Parathyroid adenoma (tissue), 2 donors: ENCODE results near the gene ENPP7.

ENCODE experiments used
- H2AFZ ChIP-seq: fragments of 300-600 bp; sonication (generic); one replicate; pipeline ENCODE4 v1.7.0; 2017; ENCODE audit warnings: antibody characterized with exemption, mild to moderate bottlenecking
- H3K27ac ChIP-seq: fragments of 300-600 bp; sonication (generic); one replicate; pipeline ENCODE4 v1.7.0; 2017
- H3K27me3 ChIP-seq: fragments of 300-600 bp; sonication (generic); one replicate; pipeline ENCODE4 v1.7.0; 2017; ENCODE audit warnings: low read length; ENCODE audit not compliant: control insufficient read depth, insufficient read depth
- H3K36me3 ChIP-seq: fragments of 300-600 bp; sonication (generic); one replicate; pipeline ENCODE4 v1.7.0; 2017; ENCODE audit warnings: low read length; ENCODE audit not compliant: control insufficient read depth, insufficient read depth
- H3K4me1 ChIP-seq: fragments of 300-600 bp; sonication (generic); one replicate; pipeline ENCODE4 v1.7.0; 2017; ENCODE audit warnings: control low read depth
- H3K4me2 ChIP-seq: fragments of 300-600 bp; sonication (generic); one replicate; pipeline ENCODE4 v1.7.0; 2017; ENCODE audit warnings: low read length
- H3K4me3 ChIP-seq: fragments of 300-600 bp; sonication (generic); one replicate; pipeline ENCODE4 v1.7.0; 2017; ENCODE audit warnings: low read depth, low read length
- H3K79me2 ChIP-seq: fragments of 300-600 bp; sonication (generic); one replicate; pipeline ENCODE4 v1.7.0; 2017; ENCODE audit warnings: control low read depth
- H3K9ac ChIP-seq: fragments of 300-600 bp; sonication (generic); one replicate; pipeline ENCODE4 v1.7.0; 2017; ENCODE audit warnings: mild to moderate bottlenecking
- H3K9me3 ChIP-seq: fragments of 300-600 bp; sonication (generic); one replicate; pipeline ENCODE4 v1.7.0; 2017; ENCODE audit warnings: low read length; ENCODE audit not compliant: control insufficient read depth
- TF ChIP-seq, protein P1 (sequence below): fragments of 300-600 bp; sonication (generic); IDR thresholded peaks from one replicate; pipeline ENCODE4 v1.7.0; 2017; ENCODE audit warnings: antibody characterized with exemption, mild to moderate bottlenecking
- donor health status: primary hyperparathyroidism.

ENPP7 gene

DNA sequence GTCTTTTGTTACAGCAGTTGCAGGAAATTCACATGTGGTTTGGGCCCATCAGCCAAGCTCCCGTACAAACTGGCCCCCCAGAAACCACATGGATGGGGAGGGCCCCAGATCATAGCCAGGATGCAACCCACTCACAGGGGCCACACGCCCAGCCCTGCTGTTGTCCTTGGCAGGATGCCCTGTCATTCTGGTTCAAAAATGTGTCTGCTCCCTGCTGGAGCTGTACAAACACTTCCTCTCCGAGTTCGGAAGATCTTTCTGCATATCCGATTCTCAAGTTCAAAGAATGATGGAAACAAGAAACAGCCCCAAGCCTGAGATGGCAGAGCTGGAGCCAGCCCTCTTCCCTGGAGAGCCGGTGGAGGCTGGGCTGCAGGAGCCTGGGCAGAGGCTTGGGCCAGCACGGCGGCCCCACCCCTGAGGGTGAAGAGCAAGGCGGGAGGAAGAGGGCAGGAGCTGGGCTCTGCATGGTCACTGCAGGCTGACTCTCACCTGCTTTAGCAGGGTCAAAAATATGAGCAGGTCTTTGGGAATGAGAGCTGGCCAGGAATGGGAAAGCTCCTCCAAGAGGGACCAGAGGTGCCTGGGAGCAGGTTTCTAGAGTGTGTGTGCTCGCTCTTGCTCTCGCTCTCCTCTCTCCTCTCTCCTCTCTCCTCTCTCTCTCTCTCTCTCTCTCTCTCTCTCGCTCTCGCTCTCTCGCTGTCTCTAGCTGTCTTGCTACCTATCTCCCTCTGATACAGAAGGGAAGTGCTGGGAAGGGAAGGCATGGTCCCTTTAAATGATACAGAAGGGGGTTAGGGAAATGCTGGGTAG, 34.7 kb upstream of the ENPP7 start:
- TF ChIP-seq, protein P1, sequence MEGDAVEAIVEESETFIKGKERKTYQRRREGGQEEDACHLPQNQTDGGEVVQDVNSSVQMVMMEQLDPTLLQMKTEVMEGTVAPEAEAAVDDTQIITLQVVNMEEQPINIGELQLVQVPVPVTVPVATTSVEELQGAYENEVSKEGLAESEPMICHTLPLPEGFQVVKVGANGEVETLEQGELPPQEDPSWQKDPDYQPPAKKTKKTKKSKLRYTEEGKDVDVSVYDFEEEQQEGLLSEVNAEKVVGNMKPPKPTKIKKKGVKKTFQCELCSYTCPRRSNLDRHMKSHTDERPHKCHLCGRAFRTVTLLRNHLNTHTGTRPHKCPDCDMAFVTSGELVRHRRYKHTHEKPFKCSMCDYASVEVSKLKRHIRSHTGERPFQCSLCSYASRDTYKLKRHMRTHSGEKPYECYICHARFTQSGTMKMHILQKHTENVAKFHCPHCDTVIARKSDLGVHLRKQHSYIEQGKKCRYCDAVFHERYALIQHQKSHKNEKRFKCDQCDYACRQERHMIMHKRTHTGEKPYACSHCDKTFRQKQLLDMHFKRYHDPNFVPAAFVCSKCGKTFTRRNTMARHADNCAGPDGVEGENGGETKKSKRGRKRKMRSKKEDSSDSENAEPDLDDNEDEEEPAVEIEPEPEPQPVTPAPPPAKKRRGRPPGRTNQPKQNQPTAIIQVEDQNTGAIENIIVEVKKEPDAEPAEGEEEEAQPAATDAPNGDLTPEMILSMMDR = no peak
- H3K27ac ChIP-seq = no peak overlapping the region
- peak overlapping the region; percentile 33 for H2AFZ ChIP-seq
- no peak overlapping the region for H3K4me2 ChIP-seq
- no peak overlapping the region for H3K4me3 ChIP-seq
- no peaks in the 10 kb centered on the region for H3K79me2 ChIP-seq
- H3K27me3 ChIP-seq = no peaks in the 10 kb centered on the region
- H3K4me1 ChIP-seq = no peaks in the 10 kb centered on the region
- H3K9ac ChIP-seq = no peak overlapping the region
- no peaks in the 10 kb centered on the region for H3K9me3 ChIP-seq
- no peaks in the 10 kb centered on the region for H3K36me3 ChIP-seq

DNA sequence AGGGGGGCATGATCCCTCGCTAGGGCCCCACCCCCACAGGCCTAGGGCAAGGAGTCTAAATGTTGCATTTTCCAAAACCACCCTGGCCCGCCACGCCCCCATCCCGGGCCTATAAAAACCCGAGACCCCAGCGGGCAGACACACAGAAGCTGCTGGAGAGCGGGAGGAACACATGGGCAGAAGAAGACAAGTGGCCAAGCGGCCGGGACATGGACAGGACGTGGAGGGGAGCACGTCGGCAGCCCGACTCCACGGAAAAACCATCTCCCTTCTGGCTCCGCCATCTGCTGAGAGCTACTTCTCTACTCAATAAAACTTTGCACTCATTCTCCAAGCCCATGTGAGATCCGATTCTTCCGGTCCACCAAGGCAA, 34.1 kb upstream of the ENPP7 start:
- Histone ChIP-seq H3K27ac (no peak overlapping the region), H3K4me1 (no peaks in the 10 kb centered on the region), H2AFZ (no peak overlapping the region), H3K36me3 (no peaks in the 10 kb centered on the region), H3K27me3 (no peaks in the 10 kb centered on the region), H3K9me3 (no peaks in the 10 kb centered on the region), H3K4me2 (no peak overlapping the region), H3K9ac (no peak overlapping the region), H3K79me2 (no peaks in the 10 kb centered on the region), H3K4me3 (no peak overlapping the region)
- TF ChIP-seq, protein P1 = no peak

DNA sequence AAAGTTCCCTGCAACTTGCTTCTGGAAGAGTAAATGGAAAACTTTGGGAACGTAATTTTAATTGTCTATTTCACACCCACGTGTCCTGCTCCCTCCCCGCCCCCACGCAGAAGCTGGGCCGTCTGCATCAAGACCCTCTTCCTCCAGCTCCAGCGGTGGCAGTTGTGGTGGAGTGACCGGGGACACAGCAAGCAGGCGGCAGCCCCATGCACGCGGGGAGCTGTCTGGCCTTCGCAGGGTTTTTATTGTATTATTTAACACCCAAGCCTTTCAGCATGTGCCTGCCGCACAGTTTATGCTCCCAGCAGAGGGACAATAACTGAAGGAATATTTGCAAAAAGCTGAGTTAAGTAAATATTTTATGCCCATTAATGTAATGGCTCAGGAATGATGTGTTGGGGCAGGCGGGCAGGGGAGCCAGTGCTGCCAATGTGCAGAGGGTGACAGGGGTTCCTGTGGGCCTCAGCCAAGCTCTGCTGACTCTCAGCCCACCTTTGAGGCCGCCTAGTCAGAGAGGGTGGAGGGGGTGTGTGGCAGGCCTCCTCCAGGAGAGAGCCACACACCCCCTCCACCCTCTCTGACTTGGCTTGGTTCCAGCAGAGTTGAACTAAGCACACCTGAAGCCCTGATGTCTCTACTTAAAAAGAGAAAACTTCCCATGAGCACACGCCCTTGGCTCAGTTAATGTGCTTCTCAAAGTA, 32.4 kb upstream of the ENPP7 start:
- H3K9me3 ChIP-seq = no peaks in the 10 kb centered on the region
- no peaks in the 10 kb centered on the region for H3K4me1 ChIP-seq
- H3K4me2 ChIP-seq = no peak overlapping the region
- H2AFZ ChIP-seq = no peak overlapping the region
- H3K27ac ChIP-seq = no peak overlapping the region
- no peaks in the 10 kb centered on the region for H3K36me3 ChIP-seq
- H3K27me3 ChIP-seq = no peaks in the 10 kb centered on the region
- TF ChIP-seq, protein P1 = no peak
- H3K9ac ChIP-seq = no peak overlapping the region
- H3K79me2 ChIP-seq = no peaks in the 10 kb centered on the region
- no peak overlapping the region for H3K4me3 ChIP-seq

GRCh38 chr17:79699386-79700036, 31.2 kb upstream of the ENPP7 start:
- no peak overlapping the region for H3K9ac ChIP-seq
- H2AFZ ChIP-seq = no peak overlapping the region
- no peak overlapping the region for H3K4me3 ChIP-seq
- no peaks in the 10 kb centered on the region for H3K27me3 ChIP-seq
- no peaks in the 10 kb centered on the region for H3K9me3 ChIP-seq
- H3K27ac ChIP-seq = no peak overlapping the region
- TF ChIP-seq, protein P1 = no peak
- no peaks in the 10 kb centered on the region for H3K79me2 ChIP-seq
- no peaks in the 10 kb centered on the region for H3K36me3 ChIP-seq
- H3K4me2 ChIP-seq = no peak overlapping the region
- no peaks in the 10 kb centered on the region for H3K4me1 ChIP-seq
